GM06990 (cell line): ENCODE results near the gene TREM1.

ENCODE experiments used
- DNase-seq: peaks from one replicate; pipeline ENCODE4 v3.0.0-alpha.2; 2011; ENCODE audit not compliant: insufficient read length; ENCODE audit errors: extremely low read depth
- H3K27me3 ChIP-seq: replicated peaks from 2 replicates; pipeline ENCODE4 v1.6.0; 2011; ENCODE audit warnings: low read length; ENCODE audit not compliant: control insufficient read depth, insufficient read depth
- H3K36me3 ChIP-seq: 2 replicates; pipeline ENCODE4 v1.5.1; 2011; ENCODE audit warnings: low read length; ENCODE audit not compliant: control insufficient read depth, insufficient read depth
- H3K4me3 ChIP-seq: replicated peaks from 2 replicates; pipeline ENCODE4 v1.5.1; 2011; ENCODE audit warnings: low read depth, mild to moderate bottlenecking, control low read depth, low read length
- CTCF ChIP-seq: IDR thresholded peaks from 2 replicates; pipeline ENCODE4 v1.5.1; 2011; ENCODE audit warnings: low read length, control low read depth, mild to moderate bottlenecking, inconsistent platforms; ENCODE audit not compliant: insufficient read depth, poor library complexity, severe bottlenecking

Gene TREM1

GRCh38 chr6:41289815-41290214 lies 3.3 kb upstream of the TREM1 start:
- Histone ChIP-seq H3K4me3 (no peak overlapping the region), H3K36me3 (no peaks in the 10 kb centered on the region), H3K27me3 (no peaks in the 10 kb centered on the region)
- no peak for TF ChIP-seq CTCF
- no peak for DNase-seq

GRCh38 chr6:41288754-41289129 lies 2.3 kb upstream of the TREM1 start:
- Histone ChIP-seq H3K36me3 (no peaks in the 10 kb centered on the region), H3K27me3 (no peaks in the 10 kb centered on the region), H3K4me3 (no peak overlapping the region)
- no peak for DNase-seq
- no peak for TF ChIP-seq CTCF

GRCh38 chr6:41288030-41288753 lies 1.7 kb upstream of the TREM1 start:
- TF ChIP-seq CTCF: no peak
- H3K4me3 ChIP-seq: no peak overlapping the region
- H3K27me3 ChIP-seq: no peaks in the 10 kb centered on the region
- H3K36me3 ChIP-seq: no peaks in the 10 kb centered on the region
- no peak for DNase-seq

- Histone ChIP-seq H3K36me3 (no peaks in the 10 kb centered on the region), H3K27me3 (no peaks in the 10 kb centered on the region), H3K4me3 (no peak overlapping the region)
- DNase-seq: no peak
- TF ChIP-seq CTCF: no peak
These were observed 1.8 kb downstream of the TREM1 start for GRCh38 chr6:41284726-41285125.

GRCh38 chr6:41283600-41283999 lies 2.9 kb downstream of the TREM1 start:
- TF ChIP-seq CTCF: no peak
- H3K27me3 ChIP-seq: no peaks in the 10 kb centered on the region
- H3K4me3 ChIP-seq: no peak overlapping the region
- H3K36me3 ChIP-seq: no peaks in the 10 kb centered on the region
- DNase-seq: no peak
